Loucy (cell line): ENCODE measurements around the gene SDK1.

Experiments used
- EZH2phosphoT487 ChIP-seq: fragments of 200-600 bp; IDR thresholded peaks from 2 replicates; pipeline ENCODE4 v1.6.1; 2018; ENCODE audit warnings: antibody characterized with exemption, mild to moderate bottlenecking, moderate library complexity, borderline replicate concordance
- TF ChIP-seq, protein P1 (sequence below): fragments of 200-600 bp; sonication (generic); conservative IDR thresholded peaks from 2 replicates; pipeline ENCODE4 v1.5.1; 2014; ENCODE audit warnings: mild to moderate bottlenecking, antibody characterized with exemption, low read length

DNA sequence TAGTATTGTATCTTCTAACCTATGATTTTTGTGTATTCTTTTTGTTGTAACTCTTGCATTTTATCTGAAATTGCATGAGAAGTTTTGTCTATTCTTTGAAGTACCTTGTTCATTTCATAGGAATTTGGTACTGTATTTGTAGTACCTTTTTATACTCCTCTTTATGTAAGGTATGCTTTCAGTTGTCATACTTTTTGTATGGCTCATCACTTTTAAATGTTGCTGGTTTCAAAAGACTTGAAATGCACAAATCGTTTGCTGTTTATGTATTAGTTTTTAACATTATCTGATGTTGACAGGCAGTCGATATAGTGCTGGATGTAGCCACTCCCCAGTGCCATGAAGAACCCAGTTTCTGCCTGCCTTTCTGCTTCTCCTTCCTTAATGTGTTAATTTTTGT, 158.1 kb downstream of the SDK1 start:
- TF ChIP-seq, protein P1, sequence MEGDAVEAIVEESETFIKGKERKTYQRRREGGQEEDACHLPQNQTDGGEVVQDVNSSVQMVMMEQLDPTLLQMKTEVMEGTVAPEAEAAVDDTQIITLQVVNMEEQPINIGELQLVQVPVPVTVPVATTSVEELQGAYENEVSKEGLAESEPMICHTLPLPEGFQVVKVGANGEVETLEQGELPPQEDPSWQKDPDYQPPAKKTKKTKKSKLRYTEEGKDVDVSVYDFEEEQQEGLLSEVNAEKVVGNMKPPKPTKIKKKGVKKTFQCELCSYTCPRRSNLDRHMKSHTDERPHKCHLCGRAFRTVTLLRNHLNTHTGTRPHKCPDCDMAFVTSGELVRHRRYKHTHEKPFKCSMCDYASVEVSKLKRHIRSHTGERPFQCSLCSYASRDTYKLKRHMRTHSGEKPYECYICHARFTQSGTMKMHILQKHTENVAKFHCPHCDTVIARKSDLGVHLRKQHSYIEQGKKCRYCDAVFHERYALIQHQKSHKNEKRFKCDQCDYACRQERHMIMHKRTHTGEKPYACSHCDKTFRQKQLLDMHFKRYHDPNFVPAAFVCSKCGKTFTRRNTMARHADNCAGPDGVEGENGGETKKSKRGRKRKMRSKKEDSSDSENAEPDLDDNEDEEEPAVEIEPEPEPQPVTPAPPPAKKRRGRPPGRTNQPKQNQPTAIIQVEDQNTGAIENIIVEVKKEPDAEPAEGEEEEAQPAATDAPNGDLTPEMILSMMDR: no peak
- TF ChIP-seq EZH2phosphoT487: no peak
